Ovary (tissue), 9 donors: ENCODE measurements around the gene KRT4. TPM values are rescaled to one million over a fixed set of nuclear protein-coding genes. Genes with fewer than 3 reads are reported as not detected.

ENCODE experiments used
- DNase-seq, 5 donors: peaks; one replicate each; pipeline ENCODE4 v3.0.0-alpha.2; 2019 to 2020
- H3K27ac ChIP-seq, 2 donors: fragments of 200-600 bp; one replicate each; pipeline versions ENCODE4 v1.5.1 to v1.8.0; 2019 to 2022
- H3K27me3 ChIP-seq: fragments of 200-600 bp; one replicate; pipeline ENCODE4 v1.8.0; 2022
- H3K36me3 ChIP-seq: fragments of 200-600 bp; sonication (generic); one replicate; pipeline ENCODE4 v1.5.1; 2019
- H3K4me1 ChIP-seq: one replicate; pipeline ENCODE4 v1.8.1; 2013; ENCODE audit warnings: mild to moderate bottlenecking, moderate library complexity; ENCODE audit not compliant: insufficient read depth
- H3K4me3 ChIP-seq: fragments of 200-600 bp; sonication (generic); one replicate; pipeline ENCODE4 v1.5.1; 2017
- H3K9me3 ChIP-seq, 2 donors: fragments of 200-600 bp in 1 of 2; sonication (generic) in 1 of 2; one replicate each; pipeline versions ENCODE4 v1.5.1 to v1.8.1; 2013 to 2019; ENCODE audit warnings: mild to moderate bottlenecking in 1 of 2, moderate library complexity in 1 of 2
- CTCF ChIP-seq, 3 donors: fragments of 450-650 bp in 2 of 3; fragments of 200-600 bp in 1 of 3; IDR thresholded peaks; one replicate each; pipeline versions ENCODE4 v1.5.1 to v1.8.0; 2016 to 2022; ENCODE audit warnings: antibody characterized with exemption in 3 of 3, mild to moderate bottlenecking in 1 of 3
- EP300 ChIP-seq: sonication (generic); formaldehyde crosslinking; IDR thresholded peaks from one replicate; pipeline ENCODE4 v1.6.1; 2017; ENCODE audit warnings: antibody characterized with exemption
- POLR2A ChIP-seq: fragments of 450-650 bp; IDR thresholded peaks from one replicate; pipeline ENCODE4 v1.6.1; 2017; ENCODE audit warnings: antibody characterized with exemption, mild to moderate bottlenecking, moderate library complexity
- WGBS, 3 donors: extraction: QIAGEN DNeasy Blood & Tissue Kit in 1 of 3; methylation state at CpG; one replicate each; pipeline versions ENCODE4 v1.1.5 to v1.1.7; 2013 to 2017; 5-methylcytosine and 5-hydroxymethylcytosine counted together
- intact Hi-C, 4 donors: fragments of 100-400 bp; cut with DNase I; formaldehyde crosslinking; loops; one replicate each; pipeline versions ENCODE4 v1.11.0 to v1.15.1; 2022 to 2023
- polyA plus RNA-seq, 2 donors: library from polyadenylated mRNA; stranded (reverse); fragments of 200-250 nt in 1 of 2; fragments of 350-450 nt in 1 of 2; fragmentation: Illumina TruSeq in 1 of 2; extraction: RNeasy Lipid Tissue Mini Kit (QIAGEN cat#74804) in 1 of 2; gene quantifications; one replicate each; pipeline ENCODE4 v1.2.3, GENCODE V29; 2013 to 2014
- total RNA-seq, 7 donors: library from RNA; depleted of rRNA in 2 of 7; stranded (reverse); fragments of >200 nt in 2 of 7; fragmentation: NEBNext Ultra II Directional in 3 of 7; extraction: Animal tissue kit (Norgen Biotek cat#: 25700) in 3 of 7; gene quantifications; one replicate each; pipeline versions ENCODE4 v1.1.0 to v1.2.4, GENCODE V29; 2016 to 2023
- donor health status: DM: no; HTN: no; CAD: no; lungs with moderate emphysema.
- donor health status: DM: no; HTN: no; CAD: no.
- donor health status: Bipolar disorder and iron deficiency.
- donor health status: DM: yes; HTN: yes; CAD: no.
- donor health status: DM: no; HTN: no; CAD: no.
- donor health status: DM: yes; HTN: yes; CAD: no.

The KRT4 gene
- total and polyA plus RNA-seq, 9 donors = 0.17 to 0.34 TPM; not detected in 7

GRCh38 chr12:52821071-52821730 lies 7.3 kb upstream of the KRT4 start:
- WGBS, 3 donors = 75 to 84% (median 82%) methylated on average over 4 of the region's 4 CpGs
- intact Hi-C loops = no loop called here
- Histone ChIP-seq H3K4me1 (no peaks in the 10 kb centered on the region), H3K36me3 (no peaks in the 10 kb centered on the region), H3K4me3 (no peak overlapping the region), H3K27me3 (no peaks in the 10 kb centered on the region), H3K27ac (no peak overlapping the region), H3K9me3 (no peaks in the 10 kb centered on the region)
- no peak for DNase-seq
- TF ChIP-seq CTCF (IDR thresholded peaks at IDR 0.05) (no peak), EP300 (no peak)

- TF ChIP-seq POLR2A = no peak
- TF ChIP-seq EP300 = no peak
- TF ChIP-seq CTCF (IDR thresholded peaks at IDR 0.05) = no peak
- Histone ChIP-seq H3K4me3 (no peak overlapping the region), H3K27me3 (no peaks in the 10 kb centered on the region), H3K4me1 (no peaks in the 10 kb centered on the region), H3K27ac (no peak overlapping the region), H3K36me3 (no peaks in the 10 kb centered on the region), H3K9me3 (no peaks in the 10 kb centered on the region)
- 74 to 84% (median 81%) methylated on average over 6 of the region's 6 CpGs for WGBS, 3 donors
- DNase-seq = no peak
- intact Hi-C loops = no loop called here
Observed at GRCh38 chr12:52820521-52820920, 6.6 kb upstream of the KRT4 start.

GRCh38 chr12:52819731-52820510 lies 6.0 kb upstream of the KRT4 start:
- no peaks in the 10 kb centered on the region for H3K4me1 ChIP-seq
- H3K27me3 ChIP-seq = no peaks in the 10 kb centered on the region
- 49 to 53% (median 50%) methylated on average over 7 of the region's 7 CpGs for WGBS, 3 donors
- DNase-seq = no peak
- intact Hi-C loops = no loop called here
- no peaks in the 10 kb centered on the region for H3K9me3 ChIP-seq
- no peak for TF ChIP-seq EP300
- TF ChIP-seq CTCF (IDR thresholded peaks at IDR 0.05) = no peak
- TF ChIP-seq POLR2A = no peak
- no peak overlapping the region for H3K27ac ChIP-seq
- no peaks in the 10 kb centered on the region for H3K36me3 ChIP-seq
- no peak overlapping the region for H3K4me3 ChIP-seq

- WGBS, 3 donors = 31 to 36% (median 32%) methylated on average over 7 of the region's 7 CpGs
- Histone ChIP-seq H3K27ac (no peak overlapping the region), H3K27me3 (no peaks in the 10 kb centered on the region), H3K36me3 (no peaks in the 10 kb centered on the region), H3K4me3 (no peak overlapping the region), H3K4me1 (no peaks in the 10 kb centered on the region), H3K9me3 (no peaks in the 10 kb centered on the region)
- intact Hi-C loops = no loop called here
- no peak for DNase-seq
- TF ChIP-seq EP300 (no peak), POLR2A (no peak)
Observed at GRCh38 chr12:52818887-52819420, 5.0 kb upstream of the KRT4 start.

- Histone ChIP-seq H3K36me3 (no peaks in the 10 kb centered on the region), H3K27me3 (no peaks in the 10 kb centered on the region), H3K4me1 (no peaks in the 10 kb centered on the region), H3K4me3 (no peak overlapping the region), H3K27ac (no peak overlapping the region), H3K9me3 (no peaks in the 10 kb centered on the region)
- WGBS, 3 donors = 24 to 33% (median 30%) methylated on average over 7 of the region's 7 CpGs
- DNase-seq = no peak
- TF ChIP-seq POLR2A (no peak), CTCF (IDR thresholded peaks at IDR 0.05) (no peak)
- intact Hi-C loops = no loop called here
Observed at GRCh38 chr12:52818388-52818787, 4.5 kb upstream of the KRT4 start.
